HPDE6-E6E7 (cell line): ENCODE data around the gene TBC1D7.

Experiments used
- DNase-seq: peaks from one replicate; pipeline ENCODE4 v3.0.0; 2011; ENCODE audit warnings: missing footprints; ENCODE audit errors: extremely low spot score

TBC1D7 gene

GRCh38 chr6:13328076-13328874 is at the start of gene TBC1D7:
TBC1D7 (minus strand) TSS chr6:13328537; CDS start chr6:13326898, 1,639 bp downstream.
- peak; percentile 89 for DNase-seq

DNA sequence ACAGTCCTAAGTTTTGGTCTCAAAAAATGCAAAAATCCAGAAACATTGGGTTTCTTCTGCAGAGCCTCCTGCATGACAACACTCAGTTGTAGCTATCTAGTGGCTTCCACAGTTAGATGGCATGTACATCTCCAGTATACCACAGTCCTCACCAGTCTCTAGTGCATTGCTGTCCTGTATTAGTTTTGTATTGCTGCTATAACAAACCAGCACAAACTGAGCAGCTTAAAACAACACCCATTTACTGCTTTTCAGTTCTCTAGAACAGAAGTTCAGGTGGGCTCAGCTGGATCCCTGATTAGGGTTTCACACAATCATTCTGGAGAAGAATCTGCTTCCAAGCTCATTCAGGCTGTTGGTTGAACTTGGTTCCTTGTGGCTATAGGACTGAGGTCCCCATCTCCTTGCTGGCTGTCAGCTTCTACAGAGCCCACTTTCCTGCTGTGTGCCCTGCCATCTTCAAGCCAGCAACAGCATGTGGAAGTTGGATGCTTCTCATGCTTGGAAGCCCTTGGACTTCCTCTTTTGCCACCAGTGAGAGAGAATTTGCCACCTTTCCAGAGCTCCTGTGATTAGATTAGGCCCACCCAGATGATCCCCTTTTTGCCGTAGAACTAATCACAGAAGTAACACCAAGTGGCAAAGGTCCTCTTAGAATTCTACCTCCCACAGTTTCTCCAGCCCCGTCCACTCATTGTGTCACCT is 48.9 kb upstream of the TBC1D7 start:
- DNase-seq = no peak

- no peak for DNase-seq
These were observed 47.1 kb upstream of the TBC1D7 start for GRCh38 chr6:13375360-13375878.

DNA sequence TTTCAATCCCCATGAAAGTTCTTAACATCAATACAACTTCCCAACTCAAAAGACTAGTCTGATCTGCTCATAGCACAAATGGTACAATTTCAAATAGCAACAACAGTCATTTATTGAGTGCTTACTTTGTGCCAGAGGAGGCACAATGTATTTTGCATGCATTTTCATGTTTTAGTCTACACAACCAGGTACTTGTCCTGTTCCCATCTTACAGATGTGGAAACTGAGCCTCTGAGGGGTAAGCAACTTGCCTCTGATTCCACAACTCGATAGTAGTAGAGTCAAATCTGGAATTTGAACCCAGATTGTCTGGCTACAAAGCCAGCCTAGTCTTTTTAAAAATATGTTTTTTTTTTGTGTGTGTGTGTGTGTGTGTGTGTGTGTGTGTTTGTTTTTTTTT is 45.6 kb upstream of the TBC1D7 start:
- DNase-seq = no peak

GRCh38 chr6:13373488-13373886 is 45.1 kb upstream of the TBC1D7 start:
- DNase-seq = no peak

DNA sequence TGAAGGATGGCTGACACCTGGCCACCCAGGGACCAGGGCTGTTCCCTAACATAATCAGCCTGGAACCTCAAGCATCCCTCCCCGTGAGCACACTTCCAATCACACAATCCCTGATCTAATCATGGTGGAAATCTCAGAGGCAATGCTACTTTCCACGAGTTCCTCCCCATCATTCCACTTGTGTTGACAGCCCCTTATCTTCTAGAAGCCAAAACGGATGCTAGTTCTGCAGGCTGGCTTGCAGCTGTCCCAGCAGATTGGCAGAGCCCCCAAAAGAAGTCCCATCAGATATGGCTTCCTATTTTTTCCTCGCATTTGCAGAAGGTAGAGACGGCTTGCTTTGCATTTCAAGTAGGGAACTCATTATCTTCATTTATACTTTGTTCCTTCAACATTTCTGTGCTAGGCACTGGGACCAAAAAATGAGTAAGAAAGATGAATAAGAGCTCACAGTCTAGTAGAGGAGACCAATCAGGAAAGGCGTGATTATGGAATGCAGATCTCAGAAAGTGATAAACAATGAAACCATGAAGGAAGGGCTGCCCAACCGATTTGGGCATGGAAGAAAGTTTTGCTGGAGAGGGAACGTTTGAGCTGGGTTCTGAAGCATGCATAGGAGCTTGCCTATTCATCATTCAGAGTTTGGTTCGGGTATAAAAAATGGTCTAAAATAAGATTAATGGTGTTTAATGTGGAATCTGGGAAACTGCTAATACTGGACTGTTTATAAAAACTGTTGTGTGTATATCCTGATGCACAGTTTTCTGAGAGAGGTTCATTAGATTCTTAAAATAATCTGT is 44.6 kb upstream of the TBC1D7 start:
- DNase-seq = no peak

- no peak for DNase-seq
These were observed 43.7 kb upstream of the TBC1D7 start for GRCh38 chr6:13372076-13372475.

GRCh38 chr6:13371421-13372072 is 43.2 kb upstream of the TBC1D7 start:
- DNase-seq = no peak

DNA sequence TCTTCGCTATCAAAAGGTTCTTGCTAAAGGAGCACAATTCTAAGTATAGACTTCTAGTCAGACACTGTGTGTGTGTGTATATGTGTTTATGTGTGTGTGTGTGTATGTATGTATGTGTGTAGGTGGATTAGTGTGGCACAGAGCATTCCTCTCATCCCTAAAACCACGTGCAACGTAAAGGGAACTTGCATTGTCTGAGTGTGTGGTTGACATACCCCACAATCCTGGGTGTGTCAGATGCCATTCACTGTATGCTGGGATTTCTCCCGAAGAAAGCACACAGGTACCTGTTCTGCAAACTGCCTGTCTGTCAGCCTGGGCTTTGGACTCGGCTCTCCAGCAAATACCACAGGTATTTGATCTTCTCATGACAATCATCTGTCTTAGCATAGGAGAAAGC is 42.3 kb upstream of the TBC1D7 start:
- no peak for DNase-seq

DNA sequence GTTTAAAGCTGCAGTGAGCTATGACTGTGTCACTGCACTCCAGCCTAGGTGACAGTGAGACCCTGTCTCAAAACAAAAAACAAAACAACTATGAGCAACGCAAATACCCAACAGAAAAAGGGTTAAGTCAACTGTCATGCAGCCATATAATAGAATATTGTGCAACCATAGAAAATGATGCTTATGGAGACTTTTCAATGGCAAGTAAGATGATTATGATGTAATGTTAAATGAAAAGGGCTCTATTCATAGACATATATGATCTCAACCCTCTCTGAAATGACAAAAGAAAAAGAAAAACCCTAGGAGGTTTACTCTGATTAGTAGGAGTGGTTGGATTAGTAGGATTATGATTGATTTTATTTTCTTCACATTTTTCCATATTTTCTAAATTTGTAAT is 41.3 kb upstream of the TBC1D7 start:
- DNase-seq = no peak

GRCh38 chr6:13368731-13369115 is 40.4 kb upstream of the TBC1D7 start:
- no peak for DNase-seq

DNA sequence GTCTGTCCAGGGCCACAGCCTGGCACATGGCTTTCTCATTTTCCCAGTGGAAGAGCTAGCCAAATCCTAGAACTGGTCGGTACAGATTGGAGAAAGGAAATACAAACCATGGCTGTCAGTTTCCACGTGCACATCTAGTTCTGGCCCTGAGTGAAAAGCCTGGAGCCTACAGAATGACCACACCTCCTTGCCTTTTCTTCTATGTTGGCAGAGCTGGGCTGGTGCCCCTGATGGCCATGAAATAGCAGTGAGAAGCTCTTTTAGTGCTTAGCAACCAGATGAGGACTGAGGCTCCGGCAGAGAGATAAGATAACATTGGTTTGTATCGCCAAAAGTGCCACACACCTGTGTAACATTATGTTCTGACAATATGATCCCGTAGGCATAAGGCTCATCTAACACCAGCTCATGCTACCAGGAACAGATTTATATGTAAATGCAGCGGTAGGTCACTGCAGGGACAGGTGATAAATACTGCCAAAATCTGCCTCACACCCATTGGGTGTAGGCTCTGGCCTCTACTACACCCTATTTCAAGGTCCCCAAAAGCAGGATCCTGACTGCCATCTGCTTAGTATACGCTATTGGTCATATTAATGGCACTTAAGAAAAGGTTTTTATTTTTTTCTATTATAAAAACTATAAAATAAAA is 39.9 kb upstream of the TBC1D7 start:
- DNase-seq = no peak

DNA sequence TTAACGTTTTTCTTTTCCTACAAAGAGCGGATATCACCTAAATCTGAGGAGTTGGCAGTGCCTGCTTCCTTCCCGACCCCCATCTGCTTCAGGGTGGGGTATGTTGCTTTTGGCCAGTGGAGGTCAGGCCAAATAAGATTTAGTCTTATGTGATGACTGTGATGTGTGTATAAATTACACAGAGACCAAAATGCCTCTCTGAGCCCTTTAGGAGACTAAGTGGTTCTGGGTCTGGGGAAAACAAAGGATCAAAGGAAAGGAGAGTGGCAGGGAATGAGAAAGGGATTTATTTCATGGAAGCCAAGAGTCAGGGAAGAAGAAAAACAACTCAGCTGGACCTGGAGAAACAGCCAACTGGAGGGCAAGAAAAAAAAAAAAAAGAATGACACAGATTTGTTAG is 39.1 kb upstream of the TBC1D7 start:
- DNase-seq = no peak

GRCh38 chr6:13365320-13365719 is 37.0 kb upstream of the TBC1D7 start:
- DNase-seq = no peak

GRCh38 chr6:13364842-13365241 is 36.5 kb upstream of the TBC1D7 start:
- no peak for DNase-seq

- no peak for DNase-seq
These were observed 34.1 kb upstream of the TBC1D7 start for GRCh38 chr6:13362412-13362811.

- no peak for DNase-seq
These were observed 32.6 kb upstream of the TBC1D7 start for GRCh38 chr6:13360671-13361540.

- DNase-seq = no peak
These were observed 30.9 kb upstream of the TBC1D7 start for GRCh38 chr6:13359287-13359686.

DNA sequence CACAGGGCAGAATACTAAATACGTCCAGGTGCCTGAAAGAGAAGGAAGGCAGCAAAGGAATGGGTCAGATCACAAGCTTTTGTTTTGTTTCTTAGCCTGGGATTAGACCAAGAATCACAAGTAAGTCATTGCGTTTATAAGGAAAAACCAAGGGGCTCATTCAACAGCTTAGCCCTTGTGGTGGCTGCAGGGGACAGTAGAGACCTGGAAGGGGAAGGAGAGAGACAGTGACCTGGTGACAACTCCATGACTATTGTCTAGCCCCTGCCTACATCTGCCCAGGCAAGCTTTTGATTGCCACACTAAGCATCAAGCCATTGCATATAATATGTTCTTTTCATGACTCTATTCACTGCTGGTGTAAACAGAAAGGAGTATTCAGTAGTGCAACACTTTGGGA is 30.2 kb upstream of the TBC1D7 start:
- no peak for DNase-seq

DNA sequence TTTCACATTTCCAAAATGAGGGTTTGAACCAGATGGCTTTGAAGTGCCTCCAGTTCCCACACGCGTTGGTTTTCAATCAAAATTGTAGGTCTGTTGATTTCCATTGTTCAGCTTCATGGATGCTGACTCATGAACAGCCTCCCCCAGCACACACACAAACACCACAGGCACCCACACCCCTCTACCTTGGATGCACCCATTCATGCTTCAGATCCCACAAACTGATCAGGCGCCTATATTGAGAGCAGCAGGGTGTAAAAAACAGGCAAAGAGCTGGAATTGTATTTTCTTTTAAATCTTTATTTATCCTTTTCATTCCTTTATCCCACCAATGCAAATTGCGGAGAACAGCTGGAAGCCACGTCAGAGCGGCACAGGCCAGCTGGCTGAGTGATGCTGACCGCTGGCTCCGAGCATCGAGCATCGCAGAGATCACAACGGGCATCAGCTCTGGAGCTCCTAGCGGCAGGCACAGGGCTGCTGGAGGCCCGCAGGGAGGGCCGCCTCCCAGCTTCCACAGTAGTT is 29.3 kb upstream of the TBC1D7 start:
- DNase-seq = no peak
